Medulla oblongata (tissue), 1 donor: ENCODE results near the gene ATG16L2.
A peak's percentile ranks its signal among the peaks of the same experiment; 100 is the strongest.
"Not testable (repeated sequence)": the region's sequence is repeated elsewhere in the genome, so short reads cannot be mapped to it uniquely, and the experiment has no call there.

ENCODE experiments used
- DNase-seq: peaks from one replicate; pipeline ENCODE4 v3.0.0-alpha.2; 2015; ENCODE audit errors: extremely low spot score

Gene ATG16L2

GRCh38 chr11:72842653-72843330, 28.6 kb downstream of the ATG16L2 start:
- DNase-seq: no peak

- no peak for DNase-seq
Observed at GRCh38 chr11:72844356-72844755, 30.1 kb downstream of the ATG16L2 start.

GRCh38 chr11:72848846-72849466, 34.7 kb downstream of the ATG16L2 start:
- peak; percentile 45 for DNase-seq

- DNase-seq: no peak
Observed at GRCh38 chr11:72850832-72851231, 36.6 kb downstream of the ATG16L2 start.

GRCh38 chr11:72851726-72852125, 37.5 kb downstream of the ATG16L2 start:
- DNase-seq: no peak

- DNase-seq: no peak
Observed at GRCh38 chr11:72856065-72856464, 41.9 kb downstream of the ATG16L2 start.

- DNase-seq: peak; percentile 18
Observed at GRCh38 chr11:72856551-72857345, 42.5 kb downstream of the ATG16L2 start.

GRCh38 chr11:72858267-72858666, 44.1 kb downstream of the ATG16L2 start:
- DNase-seq: not testable (repeated sequence)

- DNase-seq: no peak
Observed at GRCh38 chr11:72859126-72859525, 44.9 kb downstream of the ATG16L2 start.

- DNase-seq: no peak
Observed at GRCh38 chr11:72860010-72860409, 45.8 kb downstream of the ATG16L2 start.

- no peak for DNase-seq
Observed at GRCh38 chr11:72860592-72860991, 46.4 kb downstream of the ATG16L2 start.

GRCh38 chr11:72863091-72863490, 48.9 kb downstream of the ATG16L2 start:
- no peak for DNase-seq

GRCh38 chr11:72863916-72864315, 49.7 kb downstream of the ATG16L2 start:
- DNase-seq: no peak

GRCh38 chr11:72864702-72865655, 50.8 kb downstream of the ATG16L2 start:
- DNase-seq: no peak

- DNase-seq: no peak
Observed at GRCh38 chr11:72867970-72868369, 53.8 kb downstream of the ATG16L2 start.

- no peak for DNase-seq
Observed at GRCh38 chr11:72869831-72870230, 55.6 kb downstream of the ATG16L2 start.

GRCh38 chr11:72871119-72871518, 56.9 kb downstream of the ATG16L2 start:
- no peak for DNase-seq

- no peak for DNase-seq
Observed at GRCh38 chr11:72872012-72872411, 57.8 kb downstream of the ATG16L2 start.

GRCh38 chr11:72875736-72876135, 61.5 kb downstream of the ATG16L2 start:
- no peak for DNase-seq

- DNase-seq: no peak
Observed at GRCh38 chr11:72876147-72876546, 61.9 kb downstream of the ATG16L2 start.
